Measurements from ENCODE around the gene TCP11L2. TPM values are rescaled to one million over a fixed set of nuclear protein-coding genes. Genes with fewer than 3 reads are reported as not detected.

The TCP11L2 gene
- total RNA-seq, 1 donor from 2014 or later: 126 TPM

GRCh38 chr12:106343214-106343528, 40.6 kb downstream of the TCP11L2 start:
- Histone ChIP-seq H3K9me3 (replicated peaks) (no peaks in the 10 kb centered on the region), H3K4me3 (peak overlapping the region; percentile 41), H3K27me3 (ENCODE audit: low read depth) (no peaks in the 10 kb centered on the region), H3K27ac (replicated peaks) (peak overlapping the region; percentile 87), H3K4me1 (peaks cover 73% of the 10 kb centered on the region), H3K36me3 (peaks cover 54% of the 10 kb centered on the region)
- intact Hi-C loops (cut with micrococcal nuclease): no loop called here
- no peak for TF ChIP-seq CTCF (IDR thresholded peaks at IDR 0.05; ENCODE audit: borderline replicate concordance)
- DNase-seq: no peak

GRCh38 chr12:106344131-106344530, 41.6 kb downstream of the TCP11L2 start:
- peak overlapping the region; percentile 87 for H3K27ac ChIP-seq (replicated peaks)
- no peak for DNase-seq
- H3K27me3 ChIP-seq (ENCODE audit: low read depth): no peaks in the 10 kb centered on the region
- H3K4me3 ChIP-seq: no peak overlapping the region
- peaks cover 46% of the 10 kb centered on the region for H3K36me3 ChIP-seq
- intact Hi-C loops (cut with micrococcal nuclease): no loop called here
- H3K4me1 ChIP-seq: peaks cover 66% of the 10 kb centered on the region
- H3K9me3 ChIP-seq (replicated peaks): no peaks in the 10 kb centered on the region
- TF ChIP-seq CTCF (IDR thresholded peaks at IDR 0.05; ENCODE audit: borderline replicate concordance): no peak

GRCh38 chr12:106345746-106346145, 43.2 kb downstream of the TCP11L2 start:
- Histone ChIP-seq H3K27me3 (ENCODE audit: low read depth) (no peaks in the 10 kb centered on the region), H3K4me3 (no peak overlapping the region), H3K9me3 (replicated peaks) (no peaks in the 10 kb centered on the region), H3K36me3 (peaks cover 50% of the 10 kb centered on the region), H3K4me1 (peaks cover 50% of the 10 kb centered on the region), H3K27ac (replicated peaks) (peak overlapping the region; percentile 87)
- no peak for DNase-seq
- peak; percentile 62 for TF ChIP-seq CTCF (IDR thresholded peaks at IDR 0.05; ENCODE audit: borderline replicate concordance)
- intact Hi-C loops (cut with micrococcal nuclease): loop anchor here (5.0 kb wide), 1 partner anchor 118 kb away; no protein-coding TSS in a partner anchor

- Histone ChIP-seq H3K36me3 (peaks cover 39% of the 10 kb centered on the region), H3K9me3 (replicated peaks) (no peaks in the 10 kb centered on the region), H3K27me3 (ENCODE audit: low read depth) (no peaks in the 10 kb centered on the region), H3K4me3 (no peak overlapping the region), H3K4me1 (peaks cover 23% of the 10 kb centered on the region), H3K27ac (replicated peaks) (no peak overlapping the region)
- TF ChIP-seq CTCF (IDR thresholded peaks at IDR 0.05; ENCODE audit: borderline replicate concordance): no peak
- intact Hi-C loops (cut with micrococcal nuclease): loop anchor here (5.0 kb wide), 1 partner anchor 121 kb away; no protein-coding TSS in a partner anchor
- no peak for DNase-seq
Observed at GRCh38 chr12:106348411-106348810, 45.9 kb downstream of the TCP11L2 start.

DNA sequence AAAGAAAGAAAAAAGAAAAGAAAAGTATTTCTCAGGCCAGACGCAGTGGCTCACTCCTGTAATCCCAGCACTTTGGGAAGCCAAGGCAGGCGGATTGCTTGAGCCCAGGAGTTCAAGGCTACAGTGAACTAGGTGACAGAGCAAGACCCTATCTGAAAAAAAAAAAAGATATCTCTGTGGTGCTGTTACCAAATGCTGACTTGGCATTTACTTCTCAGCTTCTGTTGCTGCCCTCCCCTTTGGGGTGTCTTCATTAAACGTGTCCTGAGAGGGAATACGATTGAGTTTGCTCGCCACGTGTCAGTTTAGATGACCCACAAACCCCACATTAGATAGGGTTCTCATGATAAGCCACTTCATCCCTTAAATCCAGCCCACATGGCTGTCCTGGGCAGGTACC, 50.6 kb downstream of the TCP11L2 start:
- Histone ChIP-seq H3K4me3 (no peak overlapping the region), H3K36me3 (peaks cover 6% of the 10 kb centered on the region), H3K27me3 (ENCODE audit: low read depth) (no peaks in the 10 kb centered on the region), H3K4me1 (peaks cover 10% of the 10 kb centered on the region), H3K27ac (replicated peaks) (no peak overlapping the region), H3K9me3 (replicated peaks) (no peaks in the 10 kb centered on the region)
- intact Hi-C loops (cut with micrococcal nuclease): no loop called here
- TF ChIP-seq CTCF (IDR thresholded peaks at IDR 0.05; ENCODE audit: borderline replicate concordance): no peak
- no peak for DNase-seq

Measured in left ventricle myocardium inferior (tissue), 1 donor.